Breast epithelium (tissue), 3 donors: Measurements from ENCODE around the gene CFL2.

Source experiments
- CTCF ChIP-seq, 3 donors: fragments of 450-650 bp; IDR thresholded peaks; one replicate each; pipeline ENCODE4 v1.5.1; 2016 to 2017; ENCODE audit warnings: antibody characterized with exemption in 3 of 3, mild to moderate bottlenecking in 3 of 3, moderate library complexity in 3 of 3
- POLR2A ChIP-seq: fragments of 450-650 bp; IDR thresholded peaks from one replicate; pipeline ENCODE4 v1.6.1; 2016; ENCODE audit warnings: antibody characterized with exemption, mild to moderate bottlenecking, moderate library complexity
- POLR2AphosphoS5 ChIP-seq, 3 donors: sonication (generic); formaldehyde crosslinking; IDR thresholded peaks; one replicate each; pipeline ENCODE4 v1.6.1; 2017; ENCODE audit warnings: antibody characterized with exemption in 3 of 3

DNA sequence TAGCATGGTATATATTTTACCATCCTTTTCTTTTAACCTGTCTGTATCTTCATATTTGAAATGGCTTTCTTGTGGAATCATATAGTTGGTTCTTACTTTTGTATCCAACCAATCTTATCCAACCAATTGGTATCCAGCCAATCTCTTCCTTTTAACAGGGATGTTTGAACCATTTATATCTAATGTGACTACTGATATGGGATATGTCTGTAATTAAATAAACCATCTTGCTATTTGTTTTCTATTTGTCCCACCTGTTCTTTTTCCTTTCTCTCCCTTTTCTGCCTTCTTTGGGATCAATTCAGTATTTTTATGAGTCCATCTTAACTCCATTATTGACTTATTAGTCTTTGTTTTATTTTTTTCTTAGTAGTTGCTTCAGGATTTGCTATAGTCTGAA lies 53.6 kb downstream of the CFL2 start:
- TF ChIP-seq CTCF (IDR thresholded peaks at IDR 0.05) (no peak), POLR2A (no peak), POLR2AphosphoS5 (IDR thresholded peaks at IDR 0.05) (no peak)
